ENCODE data around the gene NUP98. TPM values are rescaled to one million over a fixed set of nuclear protein-coding genes. Genes with fewer than 3 reads are reported as not detected.

Gene NUP98
- total RNA-seq, 1 donor from 2014 or later: 47.8 TPM

GRCh38 chr11:3840870-3841425 is 43.6 kb upstream of the NUP98 start, which contains the start of gene RHOG:
TSS of gene RHOG (minus strand) at chr11:3840959. CDS start at chr11:3828138, 12,821 bp downstream.
- no peaks in the 10 kb centered on the region for H3K9me3 Mint-ChIP-seq (ENCODE audit: low read depth)
- no peak for DNase-seq (ENCODE audit: low spot score)
- no peak for TF ChIP-seq CTCF (IDR thresholded peaks at IDR 0.05)
- H3K4me3 Mint-ChIP-seq (ENCODE audit: unreplicated experiment): peak within 1 kb of the TSS; percentile 81
- H3K27ac Mint-ChIP-seq (ENCODE audit: unreplicated experiment): peak within 1 kb of the TSS; percentile 94
- no peaks in the 10 kb centered on the region for H3K36me3 Mint-ChIP-seq (ENCODE audit: low read depth)
- peaks cover 31% of the 10 kb centered on the region for H3K4me1 Mint-ChIP-seq (ENCODE audit: low read depth)
- H3K27me3 Mint-ChIP-seq (ENCODE audit: low read depth): no peaks in the 10 kb centered on the region

GRCh38 chr11:3840004-3840869 is 42.9 kb upstream of the NUP98 start:
- Mint-ChIP-seq H3K9me3 (ENCODE audit: low read depth) (no peaks in the 10 kb centered on the region), H3K36me3 (ENCODE audit: low read depth) (peaks cover 3% of the 10 kb centered on the region), H3K4me3 (ENCODE audit: unreplicated experiment) (peak overlapping the region; percentile 81), H3K4me1 (ENCODE audit: low read depth) (peaks cover 37% of the 10 kb centered on the region), H3K27me3 (ENCODE audit: low read depth) (no peaks in the 10 kb centered on the region), H3K27ac (ENCODE audit: unreplicated experiment) (peak overlapping the region; percentile 41)
- no peak for DNase-seq (ENCODE audit: low spot score)
- TF ChIP-seq CTCF (IDR thresholded peaks at IDR 0.05): no peak

- H3K27me3 Mint-ChIP-seq (ENCODE audit: low read depth): no peaks in the 10 kb centered on the region
- peaks cover 43% of the 10 kb centered on the region for H3K4me1 Mint-ChIP-seq (ENCODE audit: low read depth)
- H3K27ac Mint-ChIP-seq (ENCODE audit: unreplicated experiment): peak overlapping the region; percentile 61
- peaks cover 3% of the 10 kb centered on the region for H3K36me3 Mint-ChIP-seq (ENCODE audit: low read depth)
- H3K9me3 Mint-ChIP-seq (ENCODE audit: low read depth): no peaks in the 10 kb centered on the region
- TF ChIP-seq CTCF (IDR thresholded peaks at IDR 0.05): no peak
- no peak for DNase-seq (ENCODE audit: low spot score)
- no peak overlapping the region for H3K4me3 Mint-ChIP-seq (ENCODE audit: unreplicated experiment)
Measured at GRCh38 chr11:3838504-3838903, 41.1 kb upstream of the NUP98 start.

- Mint-ChIP-seq H3K4me1 (ENCODE audit: low read depth) (peaks cover 43% of the 10 kb centered on the region), H3K4me3 (ENCODE audit: unreplicated experiment) (no peak overlapping the region), H3K27me3 (ENCODE audit: low read depth) (no peaks in the 10 kb centered on the region)
Measured at GRCh38 chr11:3837793-3838192, 40.4 kb upstream of the NUP98 start.

More at GRCh38 chr11:3837793-3838192, 40.4 kb upstream of the NUP98 start:
- Mint-ChIP-seq H3K27ac (ENCODE audit: unreplicated experiment) (peak overlapping the region; percentile 8), H3K36me3 (ENCODE audit: low read depth) (peaks cover 3% of the 10 kb centered on the region), H3K9me3 (ENCODE audit: low read depth) (no peaks in the 10 kb centered on the region)
- no peak for TF ChIP-seq CTCF (IDR thresholded peaks at IDR 0.05)
- no peak for DNase-seq (ENCODE audit: low spot score)

All from chondrocyte (in vitro differentiated cells).